Upper lobe of left lung (tissue), 4 donors: Measurements from ENCODE around the gene ZNF367.

Source experiments
- EP300 ChIP-seq, 4 donors: sonication (generic); formaldehyde crosslinking; IDR thresholded peaks; one replicate each; pipeline ENCODE4 v1.5.1; 2017; ENCODE audit warnings: antibody characterized with exemption in 4 of 4, control low read depth in 2 of 4
- POLR2A ChIP-seq, 4 donors: fragments of 450-650 bp; IDR thresholded peaks; one replicate each; pipeline ENCODE4 v1.5.1; 2016 to 2017; ENCODE audit warnings: antibody characterized with exemption in 4 of 4, mild to moderate bottlenecking in 2 of 4
- POLR2AphosphoS5 ChIP-seq, 2 donors: sonication (generic); formaldehyde crosslinking; IDR thresholded peaks; one replicate each; pipeline ENCODE4 v1.5.1; 2017; ENCODE audit warnings: antibody characterized with exemption in 2 of 2
- TF ChIP-seq, protein P1 (sequence below), 6 experiments: fragments of 450-650 bp in 4 of 6; fragments of 200-600 bp in 2 of 6; sonication (generic) in 2 of 6; IDR thresholded peaks; one replicate each; pipeline ENCODE4 v1.5.1; 2016 to 2019; ENCODE audit warnings: antibody characterized with exemption in 6 of 6

DNA sequence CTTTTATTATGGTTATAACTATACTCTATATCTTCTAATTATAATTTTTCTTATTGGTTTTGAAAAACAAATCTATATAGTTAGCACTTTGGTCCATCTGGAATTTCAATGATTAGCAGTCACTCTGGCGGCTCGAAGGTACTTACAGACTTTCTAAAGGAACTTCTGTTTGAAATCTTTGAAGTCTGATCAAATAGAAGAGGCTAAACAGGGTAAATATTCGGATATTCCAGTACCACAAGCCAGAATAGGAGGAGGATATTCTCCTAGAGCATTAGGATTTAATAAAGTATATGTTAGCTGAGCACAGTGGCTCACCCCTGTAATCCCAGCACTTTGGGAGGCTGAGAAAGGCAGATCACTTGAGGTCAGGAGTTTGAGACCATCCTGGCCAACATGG is 77.5 kb downstream of the ZNF367 start:
- TF ChIP-seq POLR2A (IDR thresholded peaks at IDR 0.05) (no peak), POLR2AphosphoS5 (IDR thresholded peaks at IDR 0.05) (no peak), EP300 (IDR thresholded peaks at IDR 0.05) (no peak)
- TF ChIP-seq, protein P1, sequence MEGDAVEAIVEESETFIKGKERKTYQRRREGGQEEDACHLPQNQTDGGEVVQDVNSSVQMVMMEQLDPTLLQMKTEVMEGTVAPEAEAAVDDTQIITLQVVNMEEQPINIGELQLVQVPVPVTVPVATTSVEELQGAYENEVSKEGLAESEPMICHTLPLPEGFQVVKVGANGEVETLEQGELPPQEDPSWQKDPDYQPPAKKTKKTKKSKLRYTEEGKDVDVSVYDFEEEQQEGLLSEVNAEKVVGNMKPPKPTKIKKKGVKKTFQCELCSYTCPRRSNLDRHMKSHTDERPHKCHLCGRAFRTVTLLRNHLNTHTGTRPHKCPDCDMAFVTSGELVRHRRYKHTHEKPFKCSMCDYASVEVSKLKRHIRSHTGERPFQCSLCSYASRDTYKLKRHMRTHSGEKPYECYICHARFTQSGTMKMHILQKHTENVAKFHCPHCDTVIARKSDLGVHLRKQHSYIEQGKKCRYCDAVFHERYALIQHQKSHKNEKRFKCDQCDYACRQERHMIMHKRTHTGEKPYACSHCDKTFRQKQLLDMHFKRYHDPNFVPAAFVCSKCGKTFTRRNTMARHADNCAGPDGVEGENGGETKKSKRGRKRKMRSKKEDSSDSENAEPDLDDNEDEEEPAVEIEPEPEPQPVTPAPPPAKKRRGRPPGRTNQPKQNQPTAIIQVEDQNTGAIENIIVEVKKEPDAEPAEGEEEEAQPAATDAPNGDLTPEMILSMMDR (IDR thresholded peaks at IDR 0.05), result no peak
